HG02610 (cell line): ENCODE results near the gene TRPM3.
"Not testable (repeated sequence)": the region's sequence is repeated elsewhere in the genome, so short reads cannot be mapped to it uniquely, and the experiment has no call there.

Experiments used
- ATAC-seq: cut with Tn5 transposase; IDR thresholded peaks from one replicate; pipeline ENCODE4 v1.9.1; 2021; ENCODE audit warnings: mild to moderate bottlenecking, moderate library complexity; ENCODE audit not compliant: unreplicated experiment

The TRPM3 gene

DNA sequence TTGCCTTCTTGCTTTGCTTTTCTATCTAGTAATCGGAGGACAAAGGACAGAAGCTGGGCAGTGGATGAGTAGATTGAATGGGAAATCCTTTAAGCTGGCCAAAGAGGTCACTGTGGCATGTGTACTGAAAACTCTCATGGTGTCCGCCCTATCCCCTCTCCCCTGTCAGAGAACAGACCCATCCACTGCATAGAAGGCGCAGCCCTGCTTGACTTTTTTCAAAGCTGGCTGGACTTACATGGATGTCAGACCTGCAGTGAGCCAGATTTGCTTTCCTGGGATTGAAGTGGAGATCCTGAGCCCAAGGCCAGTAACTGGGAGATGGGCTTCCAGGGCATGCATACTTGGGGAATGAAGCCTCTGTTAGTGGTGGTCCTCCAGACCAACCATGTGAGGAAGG is 329.5 kb downstream of the TRPM3 start:
- ATAC-seq = no peak

DNA sequence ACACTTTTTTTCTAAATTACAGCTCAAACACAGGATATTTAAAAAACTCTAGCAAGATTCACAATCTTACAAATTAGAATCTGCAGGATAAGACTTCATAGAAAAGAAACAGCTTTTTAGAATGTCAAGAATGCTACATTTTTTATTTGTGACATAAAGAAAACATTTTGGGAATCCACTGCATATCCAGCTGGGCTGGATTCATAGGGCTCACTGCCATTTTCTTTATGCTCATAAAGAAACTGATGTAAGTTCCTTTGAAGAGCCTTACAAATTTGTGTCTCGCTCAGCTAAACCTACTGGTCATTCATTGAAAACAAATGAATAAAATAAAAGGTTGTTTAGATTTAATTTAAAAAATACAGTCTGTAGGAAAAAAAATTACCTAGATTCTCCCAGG is 332.3 kb downstream of the TRPM3 start:
- no peak for ATAC-seq

DNA sequence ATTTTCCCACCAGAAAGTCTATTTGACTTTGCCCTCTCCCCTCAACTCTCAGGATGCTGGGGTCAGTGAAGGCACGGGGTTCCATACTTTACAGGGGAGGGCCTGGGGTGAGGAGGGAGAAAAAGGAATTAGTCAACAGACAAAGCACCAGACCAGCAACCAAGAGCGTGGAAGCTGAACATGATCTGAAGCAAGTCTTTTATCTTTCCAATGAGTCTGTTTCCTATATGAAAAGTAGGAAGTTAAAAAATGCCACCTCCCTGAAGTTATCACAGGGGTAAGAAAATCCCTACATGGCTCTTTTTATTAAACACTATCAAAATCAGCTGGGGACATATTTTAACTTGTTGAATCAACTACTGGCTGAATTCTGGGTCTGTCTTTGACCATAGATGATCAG is 337.0 kb downstream of the TRPM3 start:
- ATAC-seq = no peak

DNA sequence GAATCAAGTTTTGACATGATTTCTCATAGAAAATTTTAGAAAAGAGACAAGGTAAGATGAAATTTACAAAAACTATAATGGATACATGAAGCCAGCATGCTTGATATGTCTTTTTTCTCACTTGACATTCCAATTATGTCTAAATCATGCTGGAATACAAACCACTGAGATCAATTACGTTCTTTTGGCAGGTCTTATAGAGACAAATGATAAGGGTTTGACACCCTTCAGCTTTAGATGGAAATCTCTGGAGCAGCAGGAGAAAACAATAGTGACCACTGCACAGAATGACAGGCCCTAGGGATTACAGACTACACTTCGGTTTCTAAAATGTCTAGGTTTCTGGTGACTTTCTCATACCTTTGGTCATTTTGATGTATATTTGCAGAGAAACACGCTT is 342.9 kb downstream of the TRPM3 start:
- no peak for ATAC-seq

DNA sequence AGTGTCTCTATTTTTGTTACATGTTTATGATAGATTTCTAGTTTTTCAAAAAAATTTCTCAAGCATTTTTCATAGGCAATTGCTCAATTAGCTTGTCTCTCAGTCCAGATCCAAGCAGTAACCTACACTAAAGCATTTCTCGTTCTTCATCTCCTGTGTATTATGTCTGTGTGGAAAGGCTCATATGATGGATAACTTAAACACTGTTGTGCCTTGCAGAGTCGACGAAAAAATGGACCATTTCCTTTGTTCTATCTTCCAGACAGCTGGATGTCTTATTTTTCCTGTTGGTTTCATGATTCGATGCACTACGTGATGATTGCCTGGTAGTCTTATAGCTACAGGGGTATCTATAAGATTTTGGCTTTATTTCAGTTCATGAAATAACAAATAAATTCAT is 347.8 kb downstream of the TRPM3 start:
- ATAC-seq = no peak

DNA sequence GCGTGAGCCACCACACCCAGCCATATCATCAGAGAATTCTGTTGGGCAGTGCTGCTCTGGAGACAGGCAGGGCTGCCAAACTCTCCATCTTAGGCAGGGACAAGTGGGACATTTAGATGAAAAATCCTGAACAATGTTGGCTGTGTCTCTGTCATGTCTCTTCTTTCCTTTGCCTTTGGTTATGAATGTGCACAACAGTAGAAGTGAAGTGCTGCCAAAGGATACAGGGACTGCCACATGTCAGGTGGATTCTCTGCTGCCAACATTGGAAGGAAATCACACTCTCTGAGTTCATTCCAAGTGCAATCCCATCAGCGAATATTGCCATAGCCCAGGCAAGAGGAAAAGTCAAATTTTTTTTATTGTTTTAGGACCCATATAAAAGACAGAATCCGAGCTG is 348.8 kb downstream of the TRPM3 start:
- ATAC-seq = no peak

DNA sequence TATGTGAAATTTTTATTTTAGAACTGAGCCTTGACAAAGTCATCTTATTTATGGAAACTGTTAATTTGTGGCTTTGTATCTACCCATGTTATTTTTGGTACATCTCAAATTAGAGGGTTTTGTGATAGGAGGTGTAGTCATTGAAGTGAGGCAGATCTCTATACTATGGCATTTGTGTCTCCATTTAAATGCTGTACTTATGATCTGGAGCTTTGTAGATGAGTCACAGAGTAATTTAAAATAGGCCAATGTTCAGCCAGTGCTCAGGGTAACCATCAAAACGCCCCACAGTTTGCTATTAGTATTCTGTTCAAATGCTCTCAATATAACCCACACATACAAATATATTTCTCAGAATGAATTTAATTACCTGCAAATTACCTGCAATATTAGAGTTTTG is 355.5 kb downstream of the TRPM3 start:
- ATAC-seq = no peak

DNA sequence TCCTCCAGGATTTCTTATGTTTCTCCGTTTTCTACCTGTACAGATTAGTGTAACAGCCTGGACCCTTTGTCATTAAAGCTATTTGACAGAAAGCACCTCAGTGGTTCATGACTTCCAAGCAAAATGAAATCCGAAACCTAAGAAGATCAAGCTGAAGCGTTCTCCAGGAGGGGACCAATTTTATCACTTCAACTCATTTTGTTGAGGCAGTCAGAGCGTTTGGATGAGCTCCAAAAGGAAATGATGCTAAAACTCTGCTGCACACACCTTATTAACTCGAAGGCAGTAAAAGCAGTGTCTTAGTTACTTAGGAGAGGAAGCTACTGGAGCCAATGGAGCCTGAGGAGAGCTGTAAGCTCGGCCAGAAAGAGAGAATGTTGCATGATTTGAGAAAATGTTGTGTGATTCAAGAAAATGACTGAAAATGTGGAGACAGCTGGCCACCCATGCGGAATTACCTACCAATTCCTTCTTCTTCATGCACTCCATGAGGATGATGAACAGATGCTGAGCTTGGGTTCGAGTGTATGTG is 360.2 kb downstream of the TRPM3 start:
- ATAC-seq = no peak

DNA sequence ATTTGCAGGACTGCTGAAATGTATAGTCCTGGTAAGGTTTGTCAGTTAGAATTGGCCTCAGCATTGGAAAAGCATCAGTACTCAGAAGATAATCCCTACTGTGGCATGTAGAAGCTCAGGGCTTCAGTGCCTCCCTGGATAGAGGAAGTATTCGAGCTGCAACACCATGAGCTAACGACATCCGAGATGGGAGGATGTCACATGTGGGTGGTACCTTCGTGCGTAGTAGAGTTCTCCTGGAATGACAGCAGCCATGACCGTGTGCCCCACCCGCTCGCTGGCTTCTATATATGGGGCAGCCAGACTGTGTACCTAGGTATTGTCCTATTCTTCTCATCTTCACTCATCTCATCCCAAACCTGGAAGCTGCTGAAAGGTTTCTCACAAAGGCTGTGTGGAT is 361.2 kb downstream of the TRPM3 start:
- ATAC-seq = no peak

DNA sequence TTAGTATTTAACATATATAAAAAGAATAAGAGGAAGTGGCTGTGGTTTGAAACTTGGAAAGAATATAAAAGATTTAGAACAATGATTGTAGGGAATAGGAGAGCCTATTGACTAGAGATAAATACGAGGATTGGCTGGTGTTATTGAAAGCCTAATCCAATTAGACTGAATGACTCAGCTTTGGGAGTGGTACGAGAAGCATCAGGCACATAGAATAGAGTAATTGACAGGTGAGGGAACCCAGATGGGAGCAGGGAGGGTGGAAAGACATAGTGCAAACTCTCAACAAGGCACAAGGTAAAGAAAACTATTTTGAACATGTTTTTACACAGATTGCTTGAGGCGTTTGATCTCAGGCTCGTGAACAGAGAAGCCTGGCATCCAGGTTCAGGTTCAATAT is 368.1 kb downstream of the TRPM3 start:
- no peak for ATAC-seq

DNA sequence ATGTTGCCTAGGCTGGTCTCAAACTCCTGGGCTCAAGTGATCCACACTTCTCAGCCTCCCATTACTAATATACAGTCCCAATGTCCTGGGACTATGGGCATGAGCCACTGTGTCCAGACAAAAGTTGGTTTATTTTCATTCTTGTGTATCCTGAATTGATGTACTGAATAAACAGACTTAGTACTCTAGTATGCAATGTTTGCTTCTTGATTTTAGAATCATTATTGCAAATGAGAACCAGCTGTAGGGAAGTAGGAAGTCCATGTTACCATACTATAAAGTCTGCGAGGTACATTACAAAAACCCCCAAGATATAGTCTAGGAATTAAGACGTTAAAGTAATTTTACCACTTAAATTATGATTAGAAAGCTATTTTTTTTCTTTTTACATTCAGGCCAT is 372.4 kb downstream of the TRPM3 start:
- ATAC-seq = no peak

DNA sequence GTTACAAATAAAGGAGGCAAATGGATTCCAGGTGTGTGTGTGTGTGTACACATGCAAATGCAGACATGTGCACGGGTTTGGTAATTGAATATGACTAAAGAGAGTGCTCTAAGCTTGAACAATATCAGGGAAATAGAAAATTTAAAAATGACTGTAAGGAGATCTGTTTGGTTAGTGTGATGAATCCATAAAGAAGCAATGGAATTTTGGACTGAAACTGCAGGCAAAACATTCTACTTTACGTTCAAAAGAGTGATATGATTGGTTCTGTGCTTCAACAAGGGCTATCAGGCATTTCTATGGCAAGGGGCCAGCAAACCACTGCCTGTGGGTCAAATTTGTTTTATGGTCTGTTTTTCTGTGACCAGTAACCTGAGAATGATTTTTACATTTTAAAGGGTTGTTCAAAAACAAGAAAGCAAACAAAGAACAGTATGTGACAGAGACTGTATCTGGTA is 374.1 kb downstream of the TRPM3 start:
- no peak for ATAC-seq

DNA sequence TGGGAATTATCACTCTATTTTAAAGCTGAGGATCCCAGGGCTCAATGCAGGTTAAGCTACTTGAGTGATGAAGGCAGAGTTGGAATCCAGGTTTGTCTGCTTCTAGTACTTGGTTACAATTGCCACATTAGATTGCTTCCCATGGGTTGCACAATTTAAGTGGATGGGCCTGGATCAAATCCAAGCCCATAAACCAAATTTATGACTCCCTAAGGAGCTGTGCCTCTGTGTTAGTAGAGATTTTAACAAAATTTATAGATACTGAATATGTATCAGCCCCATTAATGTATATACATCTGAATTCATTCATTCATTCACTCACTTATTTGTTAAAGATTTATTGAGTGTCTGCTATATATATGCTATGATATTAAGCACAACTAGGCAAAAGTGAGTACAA is 374.7 kb downstream of the TRPM3 start:
- no peak for ATAC-seq

DNA sequence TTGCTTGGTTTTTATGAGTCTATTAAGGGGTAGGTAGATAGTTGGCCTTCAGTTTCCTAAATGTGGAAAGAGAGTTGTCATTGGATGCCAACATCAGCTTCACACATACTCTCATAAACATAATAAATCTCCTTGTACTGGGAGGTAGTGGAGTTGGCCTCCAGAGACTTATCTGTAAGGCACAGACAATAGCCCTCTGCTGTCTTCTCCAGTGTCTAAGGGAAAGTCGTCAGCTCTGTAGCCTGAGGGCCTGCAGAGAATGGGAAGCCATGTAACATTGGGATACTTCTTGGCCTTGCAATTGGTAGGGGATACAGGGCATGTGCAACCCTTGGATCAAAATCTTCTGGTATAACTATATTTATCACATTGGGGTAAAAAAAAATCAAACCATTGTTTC is 375.1 kb downstream of the TRPM3 start:
- ATAC-seq = no peak

DNA sequence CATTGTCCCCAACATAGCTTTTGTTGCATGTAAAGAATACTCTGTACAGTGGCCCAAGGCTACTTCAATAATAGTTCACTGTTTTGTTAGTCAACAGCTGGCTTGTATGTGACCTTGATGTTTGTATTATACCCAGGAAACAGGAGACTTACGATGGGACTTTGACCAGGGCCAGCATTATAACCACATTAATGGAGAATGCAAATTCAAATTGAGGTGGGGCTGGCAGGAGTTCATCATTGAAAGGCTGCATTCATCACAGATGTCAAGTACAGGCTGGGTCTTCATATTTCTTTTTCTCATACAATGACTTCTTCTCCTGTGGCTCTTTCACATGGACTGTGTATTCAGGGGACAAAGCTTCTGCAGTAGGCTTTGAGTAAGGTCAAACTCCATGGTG is 396.6 kb downstream of the TRPM3 start:
- ATAC-seq = not testable (repeated sequence)

DNA sequence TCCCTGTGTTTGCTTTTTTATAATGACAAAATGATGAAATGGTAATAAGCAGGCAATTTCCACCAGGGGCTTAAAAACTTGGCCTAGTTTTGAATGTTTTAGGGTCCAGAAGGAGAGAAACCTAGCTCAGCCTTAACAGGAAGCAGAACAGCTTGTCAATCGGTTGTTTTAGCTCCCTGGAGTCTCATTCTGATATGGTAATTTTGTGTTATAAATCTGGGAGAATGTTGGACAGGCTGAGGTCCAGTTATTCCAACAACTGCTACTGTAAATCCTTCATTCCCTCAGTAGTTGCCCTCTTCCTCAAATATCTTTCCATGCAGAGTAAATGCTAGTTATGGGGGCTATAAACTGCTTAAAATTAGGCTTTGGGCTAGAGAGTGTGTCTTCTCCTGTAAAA is 397.4 kb downstream of the TRPM3 start:
- not testable (repeated sequence) for ATAC-seq

DNA sequence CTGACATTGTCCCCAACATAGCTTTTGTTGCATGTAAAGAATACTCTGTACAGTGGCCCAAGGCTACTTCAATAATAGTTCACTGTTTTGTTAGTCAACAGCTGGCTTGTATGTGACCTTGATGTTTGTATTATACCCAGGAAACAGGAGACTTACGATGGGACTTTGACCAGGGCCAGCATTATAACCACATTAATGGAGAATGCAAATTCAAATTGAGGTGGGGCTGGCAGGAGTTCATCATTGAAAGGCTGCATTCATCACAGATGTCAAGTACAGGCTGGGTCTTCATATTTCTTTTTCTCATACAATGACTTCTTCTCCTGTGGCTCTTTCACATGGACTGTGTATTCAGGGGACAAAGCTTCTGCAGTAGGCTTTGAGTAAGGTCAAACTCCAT is 414.6 kb downstream of the TRPM3 start:
- not testable (repeated sequence) for ATAC-seq

DNA sequence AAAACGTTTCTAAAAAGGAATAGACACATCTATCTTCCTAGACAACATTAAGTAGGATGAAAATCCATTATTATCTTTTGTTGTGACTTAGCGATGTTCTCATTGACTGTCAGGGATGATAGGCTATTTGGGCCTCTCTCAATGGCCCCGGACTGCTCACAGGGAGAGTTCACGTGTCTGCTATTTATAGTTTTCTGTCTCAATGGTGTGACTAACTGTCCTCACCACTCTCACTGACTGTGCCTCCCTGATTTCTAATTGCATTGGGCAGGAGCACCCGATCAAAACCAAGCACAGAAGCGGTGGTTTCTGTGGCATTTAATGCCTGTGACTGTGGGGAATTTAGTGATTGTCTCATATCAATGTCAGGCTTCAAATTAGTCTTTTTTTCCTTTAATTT is 420.3 kb downstream of the TRPM3 start:
- ATAC-seq = no peak

DNA sequence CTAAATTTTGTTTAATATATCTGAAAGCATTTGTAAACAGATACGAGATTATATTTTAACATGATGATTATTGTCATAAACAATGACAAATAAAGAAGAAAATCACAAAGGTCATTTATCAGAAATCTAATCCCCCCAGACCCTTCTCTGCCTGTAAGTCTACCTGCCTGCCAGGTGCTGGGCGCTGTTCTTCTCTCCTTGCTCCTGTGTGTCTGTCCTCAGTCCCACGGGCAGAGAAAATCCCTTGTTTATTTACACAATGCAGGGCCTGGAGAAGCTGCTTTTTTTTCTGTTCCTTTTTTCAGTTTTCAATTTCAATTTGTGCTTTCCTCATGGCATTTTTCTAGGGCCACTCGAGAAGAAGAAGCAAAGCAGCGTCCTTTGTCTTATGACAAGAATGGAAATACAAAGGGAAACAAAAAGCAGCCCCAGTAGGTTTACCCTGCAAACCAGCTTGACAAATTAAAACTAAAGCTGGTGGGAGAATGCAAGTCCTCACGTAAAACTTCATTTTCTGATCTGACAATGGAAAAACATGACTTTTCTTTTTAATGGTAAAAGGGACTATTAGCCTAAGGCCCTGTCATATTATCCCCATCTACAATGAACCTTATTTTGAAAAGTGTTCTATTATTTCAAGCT is 424.6 kb downstream of the TRPM3 start:
- ATAC-seq = no peak

DNA sequence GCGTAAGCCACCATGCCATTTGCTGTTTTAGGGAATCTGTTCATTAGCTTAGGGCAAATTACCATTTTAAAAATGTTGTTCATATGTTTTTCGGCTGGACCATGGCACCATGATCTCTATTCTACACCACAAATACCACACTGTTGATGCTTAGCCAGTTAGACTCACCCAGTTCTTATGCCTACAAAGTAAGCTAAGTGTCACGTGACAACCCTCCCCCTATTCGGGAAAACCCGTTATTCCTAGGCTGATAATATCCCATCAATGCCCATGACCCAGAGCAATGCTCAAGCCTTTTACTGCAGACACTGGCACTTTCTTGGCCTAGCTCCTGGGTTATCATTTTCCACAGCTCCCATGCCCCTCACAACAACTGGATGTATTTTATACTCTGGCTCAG is 426.7 kb downstream of the TRPM3 start:
- ATAC-seq = no peak

DNA sequence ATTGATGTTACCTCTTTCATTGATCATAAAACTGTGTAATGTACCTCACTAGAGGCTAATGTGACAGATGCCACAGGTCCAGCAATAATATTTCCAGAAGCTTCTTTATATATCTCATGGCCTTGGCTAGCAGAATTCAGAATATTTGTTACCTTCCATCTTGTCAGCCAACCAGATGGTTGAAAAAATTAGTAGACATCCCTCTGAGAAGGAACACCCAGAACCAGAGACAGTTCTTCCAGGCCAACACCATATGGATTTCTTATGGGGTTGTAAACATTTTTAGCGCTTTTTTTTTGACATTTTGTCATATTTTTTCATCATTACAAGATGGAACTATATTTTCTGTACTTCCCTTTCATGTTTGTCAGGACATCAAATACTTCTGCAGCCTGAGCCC is 428.2 kb downstream of the TRPM3 start:
- no peak for ATAC-seq

DNA sequence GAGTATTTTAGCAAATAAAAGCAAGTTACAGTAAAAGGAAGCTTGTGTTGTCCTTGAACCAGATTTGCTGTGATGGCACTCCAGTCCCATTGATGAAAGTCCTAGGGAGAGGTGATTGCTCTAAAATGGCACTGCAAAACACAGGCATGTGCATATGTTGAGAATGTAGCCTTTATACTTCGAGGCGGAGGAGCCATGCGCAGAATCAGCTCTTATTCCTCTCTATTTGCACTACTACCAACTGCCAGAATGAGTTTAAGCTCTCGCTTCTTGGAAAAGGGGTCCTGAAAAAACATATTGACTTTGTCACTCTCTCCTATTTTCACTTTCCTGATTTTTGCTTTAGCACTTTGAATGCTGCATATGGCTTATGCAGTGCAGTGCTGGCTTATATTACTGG is 429.0 kb downstream of the TRPM3 start:
- ATAC-seq = no peak

DNA sequence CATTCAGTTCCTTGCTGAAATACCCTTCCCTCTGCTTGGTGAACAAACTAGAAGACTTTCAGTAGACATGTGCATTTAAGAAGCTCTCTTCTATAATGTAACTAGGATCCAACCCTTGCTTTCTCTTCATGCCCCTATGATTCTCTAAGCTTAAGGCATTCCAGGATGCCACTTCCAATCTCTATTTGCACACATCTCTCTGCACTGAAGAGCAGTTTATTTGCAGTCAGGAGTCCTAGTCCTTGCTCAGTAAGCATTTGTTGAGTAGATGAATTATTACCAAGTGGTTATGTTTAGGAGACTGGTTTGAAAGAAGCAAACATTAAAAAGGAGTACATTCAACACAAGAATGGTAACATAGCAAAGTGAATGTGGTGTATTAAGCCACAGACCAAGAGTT is 432.7 kb downstream of the TRPM3 start:
- no peak for ATAC-seq
